GM18868 (cell line): ENCODE data around the gene CLCN2.
A peak's percentile ranks its signal among the peaks of the same experiment; 100 is the strongest.

ENCODE experiments used
- ATAC-seq: cut with Tn5 transposase; IDR thresholded peaks from one replicate; pipeline ENCODE4 v1.9.1; 2021; ENCODE audit warnings: mild to moderate bottlenecking, moderate library complexity; ENCODE audit not compliant: unreplicated experiment

CLCN2 gene

GRCh38 chr3:184381261-184382224, 20.1 kb upstream of the CLCN2 start:
- no peak for ATAC-seq

GRCh38 chr3:184380627-184381260, 19.3 kb upstream of the CLCN2 start:
- no peak for ATAC-seq

- no peak for ATAC-seq
These were observed 18.8 kb upstream of the CLCN2 start for GRCh38 chr3:184380185-184380626.

DNA sequence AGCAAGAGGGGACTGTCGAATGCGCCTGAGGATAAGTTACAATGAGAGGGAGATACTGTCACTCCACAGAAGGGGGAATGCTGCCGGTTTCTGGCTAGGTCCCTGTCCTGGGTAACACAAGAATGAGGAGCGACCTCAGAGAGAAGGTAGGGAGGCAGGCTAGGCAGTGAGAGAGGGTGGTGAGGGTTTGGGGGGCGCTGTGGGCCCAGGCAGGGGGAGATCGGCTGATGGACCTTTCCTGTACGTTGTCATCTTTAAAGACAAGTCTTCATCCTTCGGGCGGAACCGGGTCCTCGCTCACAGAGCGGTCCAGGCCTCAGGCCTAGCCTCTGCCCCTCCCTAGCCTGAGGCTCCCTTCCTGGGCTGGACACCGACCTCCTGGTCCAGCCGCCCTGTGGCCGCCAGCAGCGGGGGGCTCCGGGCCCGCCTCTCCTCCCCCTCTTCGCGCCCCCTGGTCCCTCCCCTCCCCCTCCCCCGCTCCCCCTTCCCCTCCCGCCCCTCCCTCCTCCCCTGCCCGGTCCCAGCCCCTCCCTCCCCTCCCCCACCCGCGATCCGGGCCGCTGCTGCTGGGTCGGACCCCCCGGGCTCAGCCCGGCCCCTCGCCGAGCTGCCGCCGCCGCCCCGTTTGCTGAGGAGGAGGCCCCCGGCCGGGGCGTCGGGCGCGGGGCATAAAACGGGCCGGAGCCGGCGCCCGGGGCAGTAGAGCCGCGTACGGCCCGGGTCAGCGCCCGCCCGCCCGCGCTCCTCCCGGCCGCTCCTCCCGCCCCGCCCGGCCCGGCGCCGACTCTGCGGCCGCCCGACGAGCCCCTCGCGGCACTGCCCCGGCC, 18.2 kb upstream of the CLCN2 start, which contains the start of gene CHRD:
CHRD (plus strand) TSS at position 697 of the 827 bp plus-strand sequence. CDS start 265 bp downstream, outside the sequence.
- no peak for ATAC-seq

DNA sequence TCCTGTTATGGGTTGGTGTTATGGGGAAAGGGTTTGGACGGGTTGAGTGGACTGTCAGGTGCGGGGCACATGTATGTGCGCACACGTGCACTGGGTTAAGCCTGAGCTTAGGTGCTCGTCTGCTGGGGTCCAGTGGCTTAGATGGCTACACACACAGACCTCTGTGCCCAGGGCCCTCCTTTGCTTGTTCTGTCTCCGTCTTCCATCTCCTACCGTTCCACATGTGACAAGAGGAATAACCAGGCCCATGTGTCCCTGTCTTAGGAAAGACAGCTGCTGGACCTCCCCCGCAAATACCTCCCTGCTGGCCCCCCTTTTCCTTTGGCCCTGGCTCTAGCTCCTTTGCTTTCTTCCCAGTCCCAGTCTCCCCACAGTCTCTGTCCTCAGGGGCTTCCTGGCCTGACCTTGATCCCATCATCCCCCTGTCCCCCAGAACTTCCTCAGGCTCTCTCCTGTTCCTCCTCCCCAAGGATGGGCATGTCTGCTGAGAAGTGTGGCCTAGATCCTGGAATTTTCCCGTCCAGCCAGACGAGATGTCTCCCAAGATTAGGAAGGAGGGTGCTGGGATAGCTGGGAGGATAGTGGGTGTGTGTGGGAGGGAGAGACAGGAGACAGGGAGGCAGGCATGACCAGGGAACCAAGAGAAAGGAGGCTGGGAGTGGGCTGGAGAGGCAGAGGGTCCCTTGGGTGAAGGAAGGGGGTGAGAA, 17.4 kb upstream of the CLCN2 start:
- ATAC-seq: no peak

- ATAC-seq: no peak
These were observed 16.6 kb upstream of the CLCN2 start, which contains the start of gene THPO for GRCh38 chr3:184377882-184378445. Gene THPO, minus strand, starts transcription at chr3:184378207. Its CDS starts 1,948 bp downstream, at chr3:184376259.

GRCh38 chr3:184377374-184377773, 16.0 kb upstream of the CLCN2 start:
- ATAC-seq: no peak

GRCh38 chr3:184375747-184376461, 14.5 kb upstream of the CLCN2 start:
- no peak for ATAC-seq

DNA sequence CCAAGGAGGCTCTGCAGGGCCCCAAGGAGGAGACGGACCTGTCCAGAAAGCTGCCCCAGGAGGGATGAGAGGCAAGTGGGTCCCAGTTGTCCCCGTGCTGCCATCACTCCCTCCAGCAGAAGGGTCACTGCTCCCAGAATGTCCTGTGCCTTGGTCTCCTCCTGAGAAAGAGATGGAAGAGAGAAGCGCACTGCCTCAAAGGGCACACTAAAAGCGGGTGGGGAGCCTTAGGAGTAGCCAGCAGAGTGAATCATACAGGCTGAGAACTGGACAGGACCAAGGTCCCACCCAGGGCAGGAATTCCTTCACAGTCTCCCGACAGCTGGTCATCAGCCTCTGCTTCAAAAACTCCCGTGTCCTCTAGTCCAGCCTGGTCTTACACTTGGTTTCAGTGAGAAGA, 12.0 kb upstream of the CLCN2 start:
- ATAC-seq: no peak

DNA sequence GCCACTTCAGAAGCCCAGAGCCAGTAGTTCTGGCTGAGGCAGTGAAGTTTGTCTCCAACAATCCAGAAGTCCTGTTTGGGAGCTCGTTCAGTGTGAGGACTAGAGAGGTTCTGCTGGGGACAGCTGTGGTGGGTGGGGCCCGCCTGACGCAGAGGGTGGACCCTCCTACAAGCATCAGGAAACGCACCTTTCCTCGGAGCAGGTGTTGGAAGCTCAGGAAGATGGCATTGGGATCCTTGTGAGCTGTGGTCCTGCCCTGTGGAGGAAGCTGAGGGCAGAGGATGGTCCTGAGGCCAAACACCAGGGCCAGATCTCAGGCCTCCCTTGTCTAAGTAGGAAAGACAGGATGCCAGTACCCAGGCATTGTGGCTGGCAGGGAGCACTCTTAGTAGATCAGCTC, 11.5 kb upstream of the CLCN2 start:
- ATAC-seq: no peak

DNA sequence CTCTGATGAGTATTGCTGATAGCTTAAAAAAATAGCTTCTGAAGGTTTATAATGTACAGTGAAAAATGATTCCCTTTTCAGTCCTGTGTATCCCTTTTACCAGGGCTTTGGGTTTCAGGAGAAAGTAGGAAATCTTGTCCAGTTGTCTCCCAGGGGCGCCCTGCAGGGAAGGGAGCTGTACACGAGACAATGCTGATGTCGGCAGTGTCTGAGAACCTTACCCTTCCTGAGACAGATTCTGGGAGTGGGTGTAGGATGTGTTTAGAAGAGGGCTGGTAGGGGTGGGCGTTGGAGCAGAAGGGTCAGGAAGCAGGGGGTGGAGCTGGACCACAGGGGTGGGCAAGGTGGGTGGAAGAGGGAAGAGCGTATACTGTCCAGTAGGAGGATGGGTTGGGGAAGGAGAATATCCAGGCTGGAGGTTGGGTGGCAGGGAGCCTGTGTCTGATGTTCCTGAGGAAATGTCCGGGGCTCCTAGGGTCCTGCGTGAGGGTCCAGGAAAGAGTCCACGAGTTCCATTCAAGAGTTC, 11.0 kb upstream of the CLCN2 start:
- no peak for ATAC-seq

- no peak for ATAC-seq
These were observed 10.2 kb upstream of the CLCN2 start for GRCh38 chr3:184371570-184372018.

DNA sequence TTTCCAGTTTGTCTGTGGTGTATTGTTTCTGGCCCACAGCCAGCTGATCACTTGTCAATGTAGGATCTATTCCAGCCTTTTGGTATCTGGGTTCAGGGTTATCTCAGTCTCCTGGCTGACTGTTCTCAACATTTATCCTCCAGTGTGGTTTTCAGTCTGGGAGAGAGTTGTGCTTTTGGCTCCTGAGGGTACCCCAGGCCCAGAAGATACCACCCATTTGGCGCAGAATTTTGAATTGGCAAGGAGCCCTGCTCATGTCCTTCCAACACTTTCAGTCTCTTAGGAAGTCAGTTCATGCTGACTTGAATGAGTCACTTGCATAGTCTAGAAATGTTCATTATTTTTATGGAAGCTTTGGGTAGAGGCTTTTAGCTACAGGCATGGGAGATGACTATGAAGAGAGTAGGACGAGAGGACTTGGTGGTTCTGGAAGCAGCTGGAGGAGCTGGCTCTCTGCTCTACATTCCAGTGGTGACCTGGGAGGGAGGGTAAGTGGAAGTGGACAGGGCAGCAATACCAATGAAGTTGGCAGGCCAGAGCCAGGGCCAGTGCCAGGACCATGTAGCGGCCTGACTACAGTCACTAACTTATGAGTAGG, 7.3 kb upstream of the CLCN2 start:
- no peak for ATAC-seq

- ATAC-seq: no peak
These were observed 6.7 kb upstream of the CLCN2 start for GRCh38 chr3:184368116-184368515.

GRCh38 chr3:184366619-184367289, 5.3 kb upstream of the CLCN2 start:
- no peak for ATAC-seq

- peak; percentile 87 for ATAC-seq
These were observed 1.5 kb upstream of the CLCN2 start for GRCh38 chr3:184362668-184363546.
